ENCODE data around the gene HOXB7.
A peak's percentile ranks its signal among the peaks of the same experiment; 100 is the strongest.

The HOXB7 gene

GRCh38 chr17:48623583-48623982 is 12.8 kb upstream of the HOXB7 start:
- DNase-seq (ENCODE audit: low read depth): no peak

- no peak for DNase-seq (ENCODE audit: low read depth)
These were observed 12.0 kb upstream of the HOXB7 start for GRCh38 chr17:48622857-48623256.

DNA sequence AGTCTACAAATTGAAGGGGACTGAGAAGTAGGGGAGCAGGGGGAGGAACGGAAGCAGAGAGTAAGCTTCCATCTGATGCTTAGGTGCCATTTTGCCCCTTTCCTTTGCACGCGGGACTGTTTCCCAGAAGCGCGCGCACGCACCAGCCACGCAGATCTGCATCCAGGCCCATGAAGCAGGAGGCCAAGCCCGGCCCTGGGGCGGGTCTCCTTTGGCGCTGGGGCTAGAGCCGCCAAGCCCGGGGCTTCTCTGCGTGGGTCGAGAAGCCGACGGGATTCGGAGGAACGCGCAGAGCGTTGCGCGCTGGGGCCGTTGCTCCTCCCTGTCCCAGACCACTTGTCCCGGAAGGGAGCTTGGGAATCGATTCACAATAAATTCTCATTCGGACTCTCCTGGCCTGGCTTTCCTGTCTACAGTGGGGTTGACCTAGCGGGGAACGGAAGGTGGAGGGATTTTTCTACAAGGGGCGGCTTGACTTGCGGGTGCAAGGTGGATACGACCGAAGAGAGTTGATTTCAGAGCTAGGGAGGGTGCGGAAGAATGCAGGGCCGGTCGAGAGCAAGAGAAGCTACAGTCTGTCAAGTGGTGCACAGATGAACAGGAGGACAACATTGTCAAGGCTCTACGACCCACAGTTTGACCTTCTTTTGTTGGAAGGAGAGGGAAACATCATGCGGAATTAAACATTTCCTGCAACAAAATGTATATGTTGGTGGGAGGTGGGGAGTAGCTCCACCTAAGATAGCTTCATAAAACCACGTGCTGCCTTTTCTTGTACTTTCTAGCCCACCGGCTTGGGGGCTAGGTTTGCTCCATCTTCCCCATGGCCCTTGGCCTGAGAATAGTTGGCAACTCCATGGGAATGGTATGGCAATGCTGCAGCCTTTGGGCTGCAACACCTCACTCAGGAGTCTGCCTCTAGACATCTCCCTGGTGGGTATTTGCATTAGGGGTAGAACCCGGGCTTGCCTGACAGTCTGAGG is 10.9 kb upstream of the HOXB7 start:
- no peak for DNase-seq (ENCODE audit: low read depth)

DNA sequence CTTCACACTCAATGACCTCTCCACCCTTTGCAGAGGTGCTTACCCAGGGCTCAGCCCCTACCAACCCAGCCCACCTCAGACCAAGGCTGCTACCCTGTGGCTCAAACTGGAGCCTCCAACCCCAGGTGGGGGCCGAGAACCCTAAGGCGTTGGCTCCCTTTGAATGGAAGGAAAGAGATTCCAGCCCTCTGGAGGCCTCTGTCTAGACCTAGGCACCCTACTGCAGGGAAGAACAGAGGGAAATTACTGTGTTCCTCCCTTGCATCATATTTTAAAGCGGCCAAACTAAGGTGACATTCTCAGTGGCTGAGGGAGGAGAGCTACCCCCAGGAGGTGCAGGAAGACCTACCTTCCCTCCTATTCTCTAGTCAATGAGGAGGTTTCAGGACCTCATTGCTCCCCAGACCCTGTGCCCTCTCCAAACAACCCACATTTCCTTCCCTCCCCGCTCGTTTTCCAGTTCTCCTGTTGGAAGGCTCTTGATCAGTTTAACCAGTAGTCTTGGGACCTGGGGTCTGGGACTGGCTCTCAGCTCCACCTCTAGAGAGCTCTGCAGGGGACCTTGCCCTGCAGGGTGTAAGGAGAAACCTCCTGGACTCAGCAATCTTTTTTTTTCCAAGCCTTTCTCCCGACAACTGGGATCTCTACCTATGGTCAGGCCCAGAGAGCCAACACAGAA is 9.8 kb upstream of the HOXB7 start:
- DNase-seq (ENCODE audit: low read depth): no peak

DNA sequence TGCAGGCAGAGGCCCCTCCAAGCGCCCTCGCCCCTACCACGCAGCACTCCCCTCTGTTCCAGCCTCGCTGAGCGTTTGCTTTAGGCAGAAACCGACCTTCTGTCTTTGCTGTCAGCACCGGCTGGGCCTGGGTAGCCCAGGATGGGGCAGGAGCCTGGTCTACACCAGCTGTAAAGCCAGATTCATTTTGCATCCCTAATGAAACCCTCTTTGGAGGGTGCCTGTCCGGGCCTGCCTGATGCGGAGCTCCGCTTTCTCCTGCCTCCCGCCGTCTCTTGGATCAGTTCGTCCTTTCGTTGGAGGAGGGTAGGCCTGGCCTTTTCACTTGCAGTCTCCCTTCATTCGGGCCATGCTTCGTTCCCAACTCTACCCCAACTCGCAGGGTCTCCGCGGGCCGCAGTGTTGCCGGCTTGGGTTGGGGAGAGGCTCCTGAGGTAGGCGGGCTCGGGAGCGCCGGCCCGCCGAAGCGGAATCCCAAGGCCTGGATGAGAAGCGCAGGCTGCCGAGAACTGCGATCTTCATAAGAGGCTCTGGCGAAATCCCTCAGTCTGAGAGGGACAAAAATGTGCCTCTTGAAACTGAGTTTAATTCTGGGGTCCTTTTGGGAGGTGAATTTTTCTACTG is 9.1 kb upstream of the HOXB7 start:
- no peak for DNase-seq (ENCODE audit: low read depth)

GRCh38 chr17:48618256-48618896 is 7.6 kb upstream of the HOXB7 start:
- peak; percentile 78 for DNase-seq (ENCODE audit: low read depth)

GRCh38 chr17:48617471-48618255 is 6.8 kb upstream of the HOXB7 start:
- no peak for DNase-seq (ENCODE audit: low read depth)

DNA sequence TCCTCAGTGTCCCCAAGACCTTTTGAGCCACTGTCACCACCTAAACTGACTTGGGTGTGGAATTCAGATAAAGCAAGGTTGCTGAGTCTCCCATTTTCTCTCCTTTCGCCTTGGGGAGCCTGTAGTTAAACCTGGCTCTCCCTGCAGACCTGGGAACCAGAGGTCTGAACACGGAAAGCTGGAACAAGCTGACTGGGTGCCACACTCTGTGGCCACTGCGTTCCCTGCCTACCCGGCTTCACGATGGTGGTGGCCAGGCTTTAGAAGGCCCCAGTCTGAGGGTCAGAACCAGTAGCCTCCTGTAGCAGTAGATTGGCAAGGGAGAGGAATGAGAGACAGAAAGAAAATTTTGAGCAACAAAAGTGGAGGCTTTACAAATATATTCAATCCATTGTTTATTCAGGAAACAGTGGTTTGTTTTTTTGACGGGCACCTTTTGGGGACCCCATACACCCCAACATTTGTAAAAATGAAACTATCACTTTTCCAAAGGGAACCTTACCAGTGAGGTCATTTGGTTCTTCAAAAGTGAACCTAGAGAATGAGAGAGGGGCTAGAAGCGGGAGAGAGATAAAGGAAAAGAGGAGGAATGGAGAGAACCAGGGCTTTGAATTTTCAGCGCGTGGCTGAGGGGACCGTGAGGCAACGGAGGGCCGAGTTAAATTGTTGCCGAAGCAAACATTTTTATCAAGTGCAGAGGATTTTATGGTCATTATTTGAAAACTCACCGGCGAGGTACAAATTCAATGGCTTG is 6.1 kb upstream of the HOXB7 start:
- DNase-seq (ENCODE audit: low read depth): no peak

- no peak for DNase-seq (ENCODE audit: low read depth)
These were observed 5.3 kb upstream of the HOXB7 start for GRCh38 chr17:48615963-48616716.

DNA sequence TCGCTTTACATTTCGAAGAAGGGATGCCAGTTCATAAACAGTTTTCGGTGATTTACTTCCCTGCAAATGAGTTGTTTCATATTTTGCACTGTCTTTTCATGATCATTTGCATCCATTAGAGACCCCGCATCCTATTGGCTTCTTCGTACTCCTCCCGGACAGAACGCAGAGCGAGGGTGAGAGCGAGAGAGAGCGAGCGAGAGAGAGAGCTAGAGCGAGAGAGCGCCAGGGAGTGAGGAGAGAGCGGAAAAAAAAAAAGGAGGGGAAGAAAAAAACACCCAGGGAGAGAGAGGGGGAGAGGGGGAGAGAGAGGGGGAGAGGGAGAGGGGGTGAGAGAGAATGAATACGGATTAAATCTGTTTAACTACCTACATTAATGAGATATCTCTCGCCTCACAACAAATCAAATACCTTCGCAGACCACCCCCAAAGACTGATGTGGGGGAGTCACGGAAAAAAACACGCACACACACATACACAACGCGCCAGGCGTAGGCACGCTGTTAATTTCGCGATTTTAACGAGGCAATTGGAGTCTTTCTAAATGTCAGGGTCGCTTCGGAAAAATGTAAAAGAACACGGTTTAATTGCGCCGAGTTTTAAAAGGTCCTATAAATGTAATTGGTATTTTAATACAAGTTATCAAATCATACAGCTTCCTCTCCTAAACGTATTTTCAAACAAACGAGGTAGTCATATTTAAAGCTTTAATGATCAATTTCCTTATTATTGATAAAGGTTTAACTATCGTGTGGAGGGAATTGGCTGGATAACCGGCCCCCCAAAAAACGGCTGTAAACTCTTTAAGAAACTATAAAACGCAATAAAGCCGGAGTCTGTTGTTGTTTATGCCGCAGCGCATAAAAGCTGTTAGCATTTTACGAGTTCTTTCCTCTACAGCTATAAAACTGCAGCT is 4.5 kb upstream of the HOXB7 start, which contains the start of gene HOXB8:
HOXB8 (minus strand) TSS at position 246 of the 916 bp plus-strand sequence. CDS start 588 bp downstream, outside the sequence.
- no peak for DNase-seq (ENCODE audit: low read depth)

- DNase-seq (ENCODE audit: low read depth): no peak
These were observed 3.3 kb upstream of the HOXB7 start for GRCh38 chr17:48613862-48614694.

- no peak for DNase-seq (ENCODE audit: low read depth)
These were observed 2.3 kb upstream of the HOXB7 start for GRCh38 chr17:48612854-48613691.

GRCh38 chr17:48612456-48612853 is 1.6 kb upstream of the HOXB7 start:
- no peak for DNase-seq (ENCODE audit: low read depth)

DNA sequence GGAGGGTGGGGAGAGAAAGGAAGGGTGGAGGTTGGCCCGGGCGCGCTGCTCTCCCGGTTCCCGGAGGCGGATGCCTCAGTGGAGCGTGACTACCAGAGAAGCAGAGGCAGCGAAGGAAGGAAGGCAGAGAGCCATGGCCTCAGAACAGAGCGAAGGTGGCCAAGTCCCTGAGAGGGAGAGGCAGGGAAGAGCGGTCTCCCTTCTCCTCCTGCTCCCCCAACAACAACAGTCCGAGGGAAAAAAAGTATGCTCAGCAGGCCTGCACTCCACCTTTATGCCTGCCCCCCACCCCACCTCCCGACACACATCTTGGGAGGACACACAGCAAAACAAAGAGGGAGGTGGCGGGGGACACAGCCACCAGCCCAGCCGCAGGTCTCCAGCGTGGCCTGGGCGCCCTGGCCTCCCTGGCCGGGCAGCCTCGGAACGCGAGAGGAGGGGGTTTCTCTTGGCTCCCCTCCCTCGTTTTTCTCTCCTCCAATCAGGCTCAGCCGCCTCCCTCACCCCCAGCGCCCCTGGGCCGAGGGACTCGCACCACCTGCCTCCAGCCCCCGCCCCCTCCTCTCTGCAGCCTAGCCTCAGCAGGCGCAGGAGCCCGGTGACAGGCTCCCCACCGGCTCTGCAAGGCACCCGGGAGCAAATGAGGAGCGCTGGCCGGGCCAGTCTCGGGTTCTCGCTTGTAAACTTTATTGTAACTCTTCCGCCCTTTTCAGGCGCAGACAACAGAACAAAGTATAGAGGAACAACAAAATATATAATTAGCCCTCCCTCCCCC is 1.1 kb upstream of the HOXB7 start:
- no peak for DNase-seq (ENCODE audit: low read depth)

DNA sequence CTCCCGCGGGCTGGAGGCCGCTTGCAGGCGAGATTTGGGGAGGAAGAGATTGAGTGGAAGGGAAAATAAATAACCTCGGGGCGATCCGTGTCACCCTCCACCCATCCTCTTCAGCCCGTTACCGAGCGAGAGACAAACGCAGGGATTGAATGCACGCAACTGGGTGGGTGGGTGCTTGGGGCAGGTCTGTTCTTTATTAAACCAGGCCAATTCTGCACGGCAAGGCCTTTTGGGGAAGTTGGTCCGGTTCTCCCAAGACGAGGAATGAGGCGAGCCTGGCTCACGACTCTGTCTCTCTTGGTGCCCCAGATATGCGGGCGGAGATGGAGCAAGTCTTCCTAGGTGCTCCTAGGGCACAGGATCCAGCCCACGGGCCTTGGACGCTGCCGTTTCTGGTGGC is 396 bp upstream of the HOXB7 start:
- no peak for DNase-seq (ENCODE audit: low read depth)

- DNase-seq (ENCODE audit: low read depth): no peak
These were observed 997 bp downstream of the HOXB7 start for GRCh38 chr17:48609759-48610281.
